ENCODE results near the gene HYDIN.

HYDIN gene

DNA sequence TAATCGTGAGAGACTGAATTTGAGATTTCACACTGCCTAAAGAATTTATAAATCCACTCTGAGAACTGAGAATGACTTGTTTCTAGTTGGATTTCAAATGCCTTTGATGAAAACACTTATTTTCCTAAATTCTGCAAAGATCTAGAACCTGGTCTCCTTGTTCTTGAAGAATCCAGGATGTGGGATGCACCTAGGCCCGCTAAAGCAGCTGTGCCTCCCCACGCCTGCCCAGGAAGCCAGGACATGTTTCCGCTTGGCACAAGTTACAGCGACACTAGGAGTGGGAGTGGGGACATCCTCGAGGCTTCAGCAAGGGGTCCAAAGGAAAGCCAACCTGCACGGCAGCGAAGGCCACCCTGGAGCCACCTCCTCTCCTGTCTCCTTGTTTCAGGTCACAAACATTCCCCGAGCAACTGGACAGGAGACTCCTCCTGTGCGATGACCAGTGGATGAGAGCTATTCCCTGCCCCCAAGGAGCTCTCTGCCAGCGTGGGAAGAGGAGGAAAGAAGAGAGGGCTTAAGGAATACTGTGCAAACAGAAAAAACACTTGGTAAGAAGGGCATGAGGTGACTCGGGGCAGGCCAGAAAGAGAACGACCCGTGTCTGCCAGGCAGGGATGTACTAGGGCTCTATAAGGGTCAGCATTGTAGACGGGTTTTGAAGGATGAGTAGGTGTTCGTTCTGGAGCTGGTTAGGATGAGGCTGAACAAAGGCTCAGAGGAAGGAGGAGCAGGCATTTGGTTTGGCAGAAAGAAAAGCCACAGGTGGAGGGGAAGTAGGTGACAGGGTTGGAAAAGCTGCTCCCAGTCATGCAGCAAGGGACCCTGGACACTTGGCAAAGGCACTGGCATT is 440.7 kb downstream of the HYDIN start:
- no peak for DNase-seq (ENCODE audit: low read depth, low spot score)

DNA sequence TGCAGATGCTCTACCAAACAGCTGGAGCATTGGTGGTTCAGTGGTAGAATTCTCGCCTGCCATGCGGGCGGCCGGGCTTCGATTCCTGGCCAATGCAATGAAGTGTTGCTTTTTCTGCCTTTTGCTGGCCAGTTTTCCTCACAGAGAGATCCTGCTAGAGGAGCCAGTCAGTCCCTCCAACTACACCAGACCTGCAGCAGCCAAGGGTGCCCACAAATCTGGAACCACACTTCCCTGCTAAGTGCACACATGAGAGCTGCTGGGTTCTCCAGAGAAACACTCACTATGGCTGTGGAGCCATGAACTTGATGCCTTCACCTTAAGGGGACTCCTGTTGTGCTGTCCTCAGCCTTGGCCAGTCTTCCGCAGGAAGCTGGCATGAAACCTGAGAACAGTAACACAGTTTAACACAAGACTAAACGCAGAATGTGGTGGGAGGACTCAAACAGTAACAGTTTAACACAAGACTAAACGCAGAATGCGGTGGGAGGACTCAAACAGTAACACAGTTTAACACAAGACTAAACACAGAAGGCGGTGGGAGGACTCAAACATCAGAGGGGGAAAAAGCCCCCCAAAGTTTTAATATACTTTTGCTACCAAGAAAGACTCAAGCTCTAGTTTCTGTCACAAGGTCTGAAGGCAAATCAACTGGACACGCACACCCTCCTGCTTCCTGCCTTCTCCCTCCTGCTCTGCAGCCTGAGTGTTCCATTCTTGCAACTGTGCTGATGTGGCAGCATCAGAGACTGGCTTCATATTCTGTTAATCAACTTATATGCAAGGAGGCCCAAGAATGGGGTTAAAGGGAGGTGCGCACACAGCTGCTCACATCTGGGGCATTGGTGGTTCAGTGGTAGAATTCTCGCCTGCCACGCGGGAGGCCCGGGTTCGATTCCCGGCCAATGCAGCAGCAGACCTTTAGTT is 441.6 kb downstream of the HYDIN start:
- DNase-seq (ENCODE audit: low read depth, low spot score), result peak; percentile 24

DNA sequence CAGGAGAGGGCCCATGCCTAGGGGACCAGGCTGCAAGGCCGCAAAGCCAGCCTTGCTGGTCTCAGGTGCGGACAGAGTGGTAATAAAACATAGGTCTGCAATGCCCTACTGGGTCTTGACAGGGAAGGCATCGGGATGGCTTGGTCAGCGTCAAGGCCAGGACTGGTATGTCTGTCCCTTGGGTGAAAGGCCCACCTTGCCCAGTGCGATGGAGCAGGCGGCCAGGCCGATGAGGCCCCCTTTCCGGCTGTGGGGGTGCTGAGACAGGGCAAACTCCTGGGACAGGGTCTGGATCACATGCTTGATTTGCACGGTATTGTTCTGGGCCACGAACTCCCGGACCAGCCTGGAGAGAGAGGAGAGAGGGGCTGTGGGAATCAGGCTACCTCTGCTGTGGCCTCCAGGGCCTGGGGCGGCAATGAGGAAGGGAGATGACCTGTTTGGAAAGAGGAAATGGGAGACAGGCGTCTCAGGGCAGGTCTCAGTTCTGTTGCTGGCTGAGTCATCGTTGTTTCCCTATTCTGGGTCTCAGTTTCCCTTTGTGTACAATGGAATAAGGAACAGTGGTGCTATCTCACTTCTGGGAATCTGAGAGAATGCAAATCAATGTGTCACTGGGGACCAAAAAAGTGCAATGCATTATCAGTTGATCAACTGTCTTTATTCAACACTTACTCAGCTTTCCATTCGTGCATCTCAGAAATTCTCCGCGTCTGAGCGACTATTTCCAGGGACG is 444.3 kb downstream of the HYDIN start:
- no peak for DNase-seq (ENCODE audit: low read depth, low spot score)

DNA sequence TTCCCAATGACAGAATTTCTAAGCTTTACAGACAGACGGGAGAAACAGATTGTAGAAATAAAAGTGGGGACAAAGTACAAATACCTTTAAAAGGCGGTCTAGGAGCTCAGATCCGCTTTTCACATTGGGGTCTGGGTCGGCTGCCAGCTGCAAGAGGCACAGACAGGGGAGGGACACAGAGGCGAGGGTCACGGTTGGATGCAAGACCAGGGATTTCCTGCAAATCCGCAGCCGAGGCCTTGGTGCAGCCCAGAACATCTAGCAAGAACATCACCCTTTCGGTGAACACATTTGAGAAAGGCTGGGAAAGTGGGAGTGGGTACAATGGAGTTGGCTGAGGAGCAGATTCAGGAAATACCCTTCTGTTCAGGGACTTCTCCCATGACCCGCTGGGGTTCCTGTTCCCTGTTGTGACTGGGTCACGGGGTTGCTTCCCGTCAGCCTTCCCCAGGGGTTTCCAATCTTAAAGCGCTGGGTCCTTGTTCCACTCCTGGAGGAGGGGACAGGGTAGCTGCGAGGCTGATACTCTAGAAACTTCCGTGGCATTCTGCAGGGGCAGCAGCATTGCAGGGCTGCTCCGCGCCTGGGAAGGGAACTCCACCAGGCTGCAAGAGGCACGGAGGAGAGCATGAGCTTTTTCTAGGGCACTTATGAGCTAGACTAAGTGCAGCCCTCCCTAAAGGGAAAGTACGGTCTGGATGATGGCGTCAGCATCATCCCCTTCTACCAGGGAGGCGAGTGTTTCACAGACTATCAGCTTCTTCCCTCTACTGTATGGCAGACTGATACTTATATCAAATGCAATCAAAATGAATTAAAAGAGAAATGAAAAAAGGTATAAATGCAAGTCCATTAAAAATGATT is 445.6 kb downstream of the HYDIN start:
- DNase-seq (ENCODE audit: low read depth, low spot score), result no peak

DNA sequence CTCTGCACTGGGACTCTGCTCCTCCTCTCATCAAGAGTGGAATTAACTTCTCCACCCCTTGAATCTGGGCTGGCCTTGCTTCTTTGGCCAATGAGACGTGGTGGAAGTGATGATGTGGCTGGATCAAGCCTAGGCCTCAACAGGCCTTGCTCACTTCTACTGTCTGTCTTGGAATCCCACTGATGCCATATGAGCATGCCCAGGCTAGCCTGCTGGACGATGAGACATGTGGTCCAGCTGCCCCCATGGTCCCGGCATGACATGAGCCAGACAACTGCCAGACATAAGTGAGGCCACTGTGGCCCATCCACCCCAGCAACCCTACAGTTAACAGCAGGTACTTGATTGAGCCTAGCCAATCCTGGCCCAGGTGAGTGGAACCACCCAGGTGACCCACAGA is 448.3 kb downstream of the HYDIN start:
- no peak for DNase-seq (ENCODE audit: low read depth, low spot score)

DNA sequence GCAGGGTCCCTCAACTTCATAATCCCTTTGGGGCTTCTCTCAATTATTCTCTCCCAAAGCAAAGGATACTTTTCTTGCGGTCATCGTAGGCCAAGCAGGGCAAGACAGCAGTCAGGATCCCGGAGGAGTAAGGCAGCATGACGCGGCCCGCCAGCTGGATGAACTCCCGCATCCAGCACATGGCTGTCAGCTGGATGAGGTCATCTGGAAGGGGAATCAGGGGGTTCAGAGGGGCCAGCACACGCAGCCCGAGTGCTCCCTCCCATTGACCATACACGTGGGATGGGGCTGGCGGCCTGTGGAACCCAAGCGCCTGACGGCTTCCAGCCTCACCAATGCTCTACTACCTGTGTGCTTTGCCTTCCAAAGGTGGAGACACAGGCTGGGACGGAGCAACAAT is 448.7 kb downstream of the HYDIN start:
- DNase-seq (ENCODE audit: low read depth, low spot score), result no peak

DNA sequence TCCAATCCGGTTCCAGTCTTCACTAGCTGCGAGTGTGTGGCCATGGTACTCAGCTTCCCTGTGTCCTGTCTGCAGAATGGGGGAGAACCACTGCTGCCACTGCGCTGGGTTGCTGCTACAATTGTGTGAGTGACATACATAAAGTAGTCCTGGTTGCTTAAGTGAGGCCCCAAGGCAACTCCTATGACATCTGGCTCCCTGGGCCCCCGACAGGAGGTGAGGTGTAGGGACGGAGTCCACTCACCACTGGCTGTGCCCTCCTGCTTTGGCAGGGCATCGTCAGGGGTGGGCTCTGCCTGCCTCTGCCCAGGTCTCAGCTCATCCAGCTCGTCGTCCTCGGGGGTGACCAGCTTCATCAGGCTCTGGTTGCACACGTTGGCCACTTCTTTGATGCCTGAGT is 450.0 kb downstream of the HYDIN start:
- DNase-seq (ENCODE audit: low read depth, low spot score), result no peak

DNA sequence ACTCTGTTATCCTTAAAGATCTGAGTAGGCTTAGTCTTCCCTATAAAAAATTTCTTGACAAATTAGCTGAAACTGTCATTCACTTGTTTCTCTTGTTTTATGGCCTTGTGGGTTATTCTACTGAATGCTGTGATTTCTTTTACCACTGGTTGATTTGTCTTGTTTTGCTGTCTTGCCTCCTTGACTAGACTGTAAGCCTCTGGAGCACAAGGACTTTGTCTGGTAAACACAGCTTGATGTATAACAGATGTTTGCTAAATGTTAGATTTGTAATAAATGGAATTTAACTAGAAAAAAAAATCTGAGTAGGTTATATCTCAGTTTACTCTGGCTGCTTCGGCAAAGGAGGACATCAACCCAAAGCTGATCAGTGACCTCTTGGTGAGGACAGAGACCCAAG is 451.2 kb downstream of the HYDIN start:
- DNase-seq (ENCODE audit: low read depth, low spot score), result no peak

DNA sequence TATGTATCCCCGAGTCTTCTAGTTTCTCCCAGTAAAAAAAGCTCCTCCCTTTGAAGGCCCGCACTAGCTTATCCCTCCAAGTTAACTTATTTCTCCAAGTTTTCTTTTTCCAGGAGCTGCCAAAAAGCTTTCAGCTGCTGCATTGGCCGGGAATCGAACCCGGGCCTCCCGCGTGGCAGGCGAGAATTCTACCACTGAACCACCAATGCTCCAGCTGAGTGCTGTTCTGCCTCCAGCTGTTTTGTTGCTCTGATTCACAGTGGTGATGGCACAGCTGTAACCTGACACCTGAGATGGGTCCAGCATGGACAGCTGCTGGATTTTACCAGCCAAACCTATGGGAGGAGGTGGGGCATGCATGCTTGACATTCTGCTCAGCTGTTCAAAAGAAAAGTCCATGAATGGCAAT is 451.6 kb downstream of the HYDIN start:
- DNase-seq (ENCODE audit: low read depth, low spot score), result peak; percentile 95

DNA sequence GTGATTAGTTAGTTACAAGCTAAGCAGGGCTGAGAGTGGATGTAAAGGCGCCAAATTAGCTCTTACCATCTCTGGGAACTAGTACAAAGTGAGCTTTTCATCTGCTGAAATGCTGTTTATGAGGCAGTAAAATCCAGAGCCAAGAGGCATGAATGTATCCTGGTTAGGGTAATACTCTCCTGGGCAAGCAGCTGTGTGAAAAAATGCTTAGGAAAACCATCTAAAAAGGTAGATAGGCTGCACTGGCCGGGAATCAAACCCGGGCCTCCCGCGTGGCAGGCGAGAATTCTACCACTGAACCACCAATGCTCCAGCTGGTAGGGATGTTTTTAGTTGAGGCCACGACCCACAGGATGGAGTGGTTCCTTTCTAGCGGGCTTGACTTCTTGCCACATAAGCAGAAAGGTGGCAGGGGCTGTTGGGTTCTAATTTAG is 452.5 kb downstream of the HYDIN start:
- DNase-seq (ENCODE audit: low read depth, low spot score), result peak; percentile 27

DNA sequence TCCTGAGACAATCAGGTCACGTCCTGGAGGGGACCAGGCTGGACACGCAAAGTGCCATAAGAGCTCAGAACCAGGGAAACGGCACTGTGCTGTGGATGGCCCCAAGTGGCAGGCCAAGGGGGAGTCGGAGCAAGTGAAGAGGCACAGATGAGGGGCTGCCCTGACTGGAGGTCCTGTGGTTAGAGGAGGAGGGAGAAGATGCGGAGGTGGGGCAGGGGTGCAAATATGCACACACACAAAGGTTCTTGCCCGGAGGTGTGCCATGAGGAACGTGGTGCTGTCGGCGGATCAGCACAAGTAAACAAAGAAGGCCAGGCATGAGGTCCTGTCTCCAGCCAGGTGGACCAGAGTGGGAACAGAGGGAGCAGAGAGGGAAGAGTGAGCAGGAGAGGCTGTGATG is 453.0 kb downstream of the HYDIN start:
- DNase-seq (ENCODE audit: low read depth, low spot score), result no peak

DNA sequence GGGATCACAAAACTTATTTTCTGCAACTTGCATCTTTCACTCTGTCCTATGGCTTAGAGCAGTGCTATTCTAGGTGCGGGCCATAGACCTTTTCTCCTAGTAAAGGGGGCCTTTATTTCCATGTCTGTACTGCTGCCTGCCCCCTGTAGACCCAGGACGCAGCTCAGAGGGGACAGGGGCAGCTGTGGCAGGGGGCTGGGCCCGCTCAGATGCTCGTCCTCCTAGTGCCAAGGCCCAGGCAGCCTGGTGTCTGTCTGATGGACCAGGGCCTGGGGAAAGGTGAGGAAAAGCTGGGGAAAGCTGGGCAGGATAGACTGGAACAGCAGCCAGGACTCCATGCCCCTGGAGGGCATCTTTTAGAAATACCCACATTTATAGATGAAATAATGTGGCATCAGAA is 455.1 kb downstream of the HYDIN start:
- DNase-seq (ENCODE audit: low read depth, low spot score), result no peak

DNA sequence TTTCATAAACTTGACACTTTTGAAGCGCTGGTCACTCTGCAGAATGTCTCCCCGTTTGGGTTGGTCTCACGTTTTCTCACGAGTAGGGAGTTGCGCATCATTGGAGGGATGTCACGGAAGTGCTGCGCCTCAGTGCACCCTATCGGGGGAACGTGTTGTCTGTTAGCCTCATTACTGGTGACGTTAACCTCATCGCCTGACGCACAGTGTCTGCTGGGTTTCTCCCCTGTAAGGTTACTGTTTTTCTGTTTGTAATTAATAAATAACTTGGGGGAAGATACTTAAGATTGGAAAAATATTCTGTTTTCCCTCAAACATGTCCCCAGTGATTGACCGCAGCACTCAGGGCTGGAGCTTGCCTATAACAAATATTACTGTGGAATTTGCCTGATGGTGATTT is 456.3 kb downstream of the HYDIN start:
- DNase-seq (ENCODE audit: low read depth, low spot score), result no peak

DNA sequence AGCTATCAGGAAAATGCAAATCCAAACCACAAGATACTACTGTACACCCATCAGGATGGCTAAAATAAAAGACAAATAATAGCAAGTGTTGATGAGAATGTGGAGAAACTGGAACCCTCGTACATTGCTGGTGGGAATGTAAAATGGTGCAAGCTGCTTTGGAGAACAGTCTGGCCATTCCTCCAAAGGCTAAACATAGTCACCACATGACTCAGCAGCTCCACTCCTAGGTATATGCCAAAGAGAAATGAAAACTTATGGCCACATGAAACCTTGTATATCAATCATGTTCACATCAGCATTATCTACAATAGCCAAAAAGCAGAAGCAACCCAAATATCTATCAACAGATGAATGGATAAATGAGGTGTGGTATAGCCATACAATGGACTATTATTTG is 458.0 kb downstream of the HYDIN start:
- no peak for DNase-seq (ENCODE audit: low read depth, low spot score)

DNA sequence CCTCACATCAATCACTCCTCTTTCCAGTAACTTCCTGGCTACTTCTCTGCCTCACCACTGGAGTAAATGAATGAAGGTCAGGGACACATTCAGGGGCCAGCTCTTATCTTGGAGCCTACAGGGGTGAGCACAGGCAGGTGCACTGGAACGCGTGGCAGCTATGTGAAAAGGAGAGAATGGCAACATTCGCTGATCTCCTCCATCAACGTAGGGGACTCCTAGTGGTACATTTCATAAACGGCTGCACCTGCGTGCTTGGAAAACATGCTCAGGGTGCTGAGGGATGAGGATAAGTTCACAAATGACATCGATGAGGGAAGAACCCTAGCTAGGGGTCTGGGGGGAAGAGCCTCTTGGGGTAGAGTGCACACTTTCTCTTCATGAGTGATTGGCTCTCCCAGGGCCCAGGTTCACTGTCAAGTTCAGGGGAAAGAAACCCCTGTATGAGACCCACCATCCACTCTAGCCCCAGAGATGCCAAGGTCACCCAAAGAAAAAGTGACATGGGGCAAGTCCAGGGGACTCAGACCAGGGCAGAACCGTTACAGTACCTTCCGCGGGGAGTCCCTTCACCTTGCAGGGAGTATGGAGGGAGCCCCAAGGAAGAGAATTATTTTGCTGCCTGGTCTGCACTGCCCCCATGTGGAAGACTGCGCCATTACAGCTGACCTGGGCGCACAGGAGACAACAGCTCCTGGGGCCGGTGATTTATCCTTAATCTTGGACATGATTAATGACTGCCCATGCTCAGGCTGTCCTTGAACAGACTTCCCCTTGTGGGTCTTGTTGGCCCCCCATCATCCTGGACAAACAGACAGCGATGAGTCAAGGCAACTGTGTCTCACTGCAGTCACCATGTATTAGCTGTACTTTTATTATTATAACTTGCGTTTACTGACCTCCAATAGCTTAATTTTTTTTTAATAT is 459.6 kb downstream of the HYDIN start:
- peak; percentile 84 for DNase-seq (ENCODE audit: low read depth, low spot score)

DNA sequence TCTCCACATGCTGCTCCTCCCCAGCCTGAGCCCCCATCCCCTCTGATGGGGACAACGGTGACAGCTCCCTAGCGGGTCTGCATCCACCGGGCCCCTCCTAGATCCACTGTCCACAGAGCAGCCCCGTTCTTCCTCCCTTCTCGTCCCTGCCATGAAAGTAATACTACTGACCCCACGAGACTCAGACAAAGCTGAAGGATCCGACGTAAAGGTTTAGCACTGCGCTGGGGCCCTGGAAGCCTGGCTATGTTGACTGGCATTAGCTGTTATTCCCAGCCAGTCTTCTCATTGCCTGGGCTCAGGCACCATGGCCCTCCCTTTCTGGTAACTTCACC is 460.3 kb downstream of the HYDIN start:
- no peak for DNase-seq (ENCODE audit: low read depth, low spot score)

DNA sequence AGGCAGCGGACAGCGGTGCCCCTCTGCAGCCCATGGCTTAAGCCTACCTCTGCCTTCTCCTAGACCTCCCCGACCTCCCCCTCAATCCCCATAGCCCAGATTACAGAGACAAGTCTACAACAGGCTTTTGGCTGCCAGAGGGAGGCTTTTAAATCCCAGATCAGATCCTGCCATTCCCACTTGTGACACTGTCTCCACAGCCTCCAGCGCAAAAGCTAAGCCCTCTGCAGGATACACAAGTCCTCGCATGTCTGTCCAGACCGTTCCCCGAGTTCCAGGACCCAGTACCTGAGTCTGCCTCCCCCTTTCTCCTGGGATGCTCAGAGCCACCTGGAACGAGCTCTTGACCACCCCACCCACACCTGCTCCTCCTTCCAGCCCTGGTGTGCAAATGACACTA is 460.8 kb downstream of the HYDIN start:
- no peak for DNase-seq (ENCODE audit: low read depth, low spot score)

DNA sequence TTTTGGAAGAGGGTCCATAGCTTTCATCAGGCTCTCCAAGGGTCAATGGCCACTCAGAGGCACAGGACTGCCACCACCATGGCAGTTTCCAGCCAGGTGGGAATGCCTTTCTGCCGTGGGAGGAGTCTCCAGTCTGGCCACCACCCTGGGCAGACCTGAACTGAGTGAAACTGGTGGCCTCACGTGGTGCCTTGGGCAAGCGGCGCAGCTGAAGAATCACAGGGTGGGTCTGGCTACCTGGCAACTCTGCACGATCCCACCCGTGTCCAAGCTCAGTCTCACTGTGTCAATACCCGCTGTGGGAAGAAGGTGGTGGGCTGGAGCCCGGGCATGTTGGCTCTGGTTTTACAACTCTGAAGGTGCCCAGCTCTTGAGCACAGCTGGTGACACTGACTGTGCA is 461.4 kb downstream of the HYDIN start:
- no peak for DNase-seq (ENCODE audit: low read depth, low spot score)

DNA sequence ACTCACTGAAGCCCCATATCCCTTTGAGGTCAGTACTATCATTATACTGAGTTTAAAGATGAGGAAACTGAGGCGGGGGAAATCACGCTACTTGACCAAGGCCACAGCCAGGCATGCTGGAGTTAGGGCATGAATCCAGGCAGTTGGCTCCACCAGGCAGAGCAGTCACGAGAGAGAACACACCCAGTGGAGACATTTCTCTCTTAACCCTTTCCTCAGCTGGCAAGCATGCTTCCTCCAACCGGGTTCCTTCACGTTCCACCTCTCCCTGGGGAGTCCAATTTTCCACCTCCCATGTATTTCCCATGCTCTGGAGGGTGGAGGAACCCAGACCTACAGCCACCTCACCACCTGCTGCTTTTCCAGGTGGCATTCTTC is 462.3 kb downstream of the HYDIN start:
- no peak for DNase-seq (ENCODE audit: low read depth, low spot score)
